Measurements from ENCODE around the gene EFNA4.

Gene EFNA4

GRCh38 chr1:155039308-155039669 lies 24.3 kb upstream of the EFNA4 start:
- no peak for TF ChIP-seq CREB1 (IDR thresholded peaks at IDR 0.05; ENCODE audit: low read depth)
- no peak for TF ChIP-seq YY1 (IDR thresholded peaks at IDR 0.05; ENCODE audit: low read depth)
- TF ChIP-seq ZBTB7A (IDR thresholded peaks at IDR 0.05; ENCODE audit: low read depth) = no peak
- TF ChIP-seq USF1 (IDR thresholded peaks at IDR 0.05) = no peak
- no peak for TF ChIP-seq REST (IDR thresholded peaks at IDR 0.05; ENCODE audit: low read depth)
- no peak for TF ChIP-seq MAX (IDR thresholded peaks at IDR 0.05)
- no peak for TF ChIP-seq RAD21 (IDR thresholded peaks at IDR 0.05; ENCODE audit: low read depth)
- TF ChIP-seq FOXM1 (IDR thresholded peaks at IDR 0.05; ENCODE audit: borderline replicate concordance, low read depth) = no peak
- TF ChIP-seq TCF12 (IDR thresholded peaks at IDR 0.05; ENCODE audit: low read depth) = no peak
- no peak for TF ChIP-seq TAF1 (IDR thresholded peaks at IDR 0.05; ENCODE audit: low read depth)
- TF ChIP-seq CEBPB (IDR thresholded peaks at IDR 0.05) = no peak
- no peak for TF ChIP-seq NFIC (IDR thresholded peaks at IDR 0.05)
- no peak for TF ChIP-seq EP300 (IDR thresholded peaks at IDR 0.05; ENCODE audit: borderline replicate concordance)
- TF ChIP-seq EGR1 (IDR thresholded peaks at IDR 0.05) = no peak
- no peak for TF ChIP-seq TEAD4 (IDR thresholded peaks at IDR 0.05)

- TF ChIP-seq REST (IDR thresholded peaks at IDR 0.05; ENCODE audit: low read depth) = peak; percentile 31; the same call in 1 of the 2 replicates
- no peak for TF ChIP-seq FOXM1 (IDR thresholded peaks at IDR 0.05; ENCODE audit: borderline replicate concordance, low read depth)
Observed at GRCh38 chr1:155040358-155041093, 23.0 kb upstream of the EFNA4 start.

GRCh38 chr1:155042789-155043188 lies 20.8 kb upstream of the EFNA4 start:
- TF ChIP-seq USF1 (IDR thresholded peaks at IDR 0.05) (no peak), EP300 (IDR thresholded peaks at IDR 0.05; ENCODE audit: borderline replicate concordance) (no peak), EGR1 (IDR thresholded peaks at IDR 0.05) (no peak), TAF1 (IDR thresholded peaks at IDR 0.05; ENCODE audit: low read depth) (no peak), MAX (IDR thresholded peaks at IDR 0.05) (no peak), ZBTB7A (IDR thresholded peaks at IDR 0.05; ENCODE audit: low read depth) (no peak), TCF12 (IDR thresholded peaks at IDR 0.05; ENCODE audit: low read depth) (no peak), RAD21 (IDR thresholded peaks at IDR 0.05; ENCODE audit: low read depth) (no peak), YY1 (IDR thresholded peaks at IDR 0.05; ENCODE audit: low read depth) (no peak), CEBPB (IDR thresholded peaks at IDR 0.05) (no peak)

GRCh38 chr1:155043301-155043702 lies 20.2 kb upstream of the EFNA4 start:
- TF ChIP-seq REST (IDR thresholded peaks at IDR 0.05; ENCODE audit: low read depth) (no peak), ZBTB7A (IDR thresholded peaks at IDR 0.05; ENCODE audit: low read depth) (no peak), FOXM1 (IDR thresholded peaks at IDR 0.05; ENCODE audit: borderline replicate concordance, low read depth) (no peak), TCF12 (IDR thresholded peaks at IDR 0.05; ENCODE audit: low read depth) (no peak), MAX (IDR thresholded peaks at IDR 0.05) (no peak), YY1 (IDR thresholded peaks at IDR 0.05; ENCODE audit: low read depth) (no peak), RAD21 (IDR thresholded peaks at IDR 0.05; ENCODE audit: low read depth) (no peak), EGR1 (IDR thresholded peaks at IDR 0.05) (no peak), TAF1 (IDR thresholded peaks at IDR 0.05; ENCODE audit: low read depth) (no peak), EP300 (IDR thresholded peaks at IDR 0.05; ENCODE audit: borderline replicate concordance) (no peak), TEAD4 (IDR thresholded peaks at IDR 0.05) (no peak), USF1 (IDR thresholded peaks at IDR 0.05) (no peak), NFIC (IDR thresholded peaks at IDR 0.05) (no peak), CEBPB (IDR thresholded peaks at IDR 0.05) (no peak), CREB1 (IDR thresholded peaks at IDR 0.05; ENCODE audit: low read depth) (no peak)
